ENCODE measurements around the gene ENGASE. TPM values are rescaled to one million over a fixed set of nuclear protein-coding genes. Genes with fewer than 3 reads are reported as not detected.

ENGASE gene
- total and polyA plus RNA-seq, 2 of the 8 experiments (the other 6 are each of a cell fraction or from before 2014, with no cell fraction given): 9.3 to 36.1 TPM

- no peak overlapping the region for H3K4me2 ChIP-seq (ENCODE audit: insufficient read depth in 1 of 2, low read depth in 2 of 2, low read length in 2 of 2)
- CTCF ChIA-PET (ENCODE audit: partially characterized antibody): interaction anchor here (0.9 to 5.7 kb wide), 11 partner anchors 12 to 269 kb away, joined by 3 to 45 read pairs (median 4); no protein-coding TSS in a partner anchor
- POLR2A ChIA-PET (ENCODE audit: partially characterized antibody): interaction anchor here (1.1 to 1.5 kb wide), 2 partner anchors 9 to 16 kb away, joined by 3 read pairs; no protein-coding TSS in a partner anchor
- H3K23ac ChIP-seq (ENCODE audit: insufficient read length): no peak overlapping the region
- no peak overlapping the region for H4K91ac ChIP-seq (replicated peaks; ENCODE audit: insufficient read length, low read length)
- H3K23me2 ChIP-seq (ENCODE audit: low read depth, low read length): peaks cover 4% of the 10 kb centered on the region; the same call in 1 of the 2 replicates
- no peak overlapping the region for H3K4me3 ChIP-seq (ENCODE audit: extremely low read depth in 1 of 4, insufficient read depth in 2 of 4, low read depth in 3 of 4, low read length in 4 of 4)
- H3K56ac ChIP-seq (replicated peaks; ENCODE audit: insufficient read length, low read depth, low read length): no peak overlapping the region
- H3K9me3 ChIP-seq (ENCODE audit: insufficient read depth in 2 of 2, low read depth in 1 of 2, low read length in 1 of 2): no peaks in the 10 kb centered on the region
- no peak overlapping the region for H2BK5ac ChIP-seq (ENCODE audit: low read depth, low read length)
- peak overlapping the region; percentile 43; the same call in 1 of the 2 replicates for H4K8ac ChIP-seq (ENCODE audit: extremely low read depth, insufficient read depth, low read length)
- no peak for DNase-seq (ENCODE audit: low read depth in 1 of 2, low spot score in 2 of 2)
- peaks cover 0 to 5% of the 10 kb centered on the region in 2 experiments for H4K20me1 ChIP-seq (replicated peaks in 1 of 2; ENCODE audit: control insufficient read depth in 1 of 2, insufficient read depth in 2 of 2, low read length in 2 of 2)
- H2BK120ac ChIP-seq (replicated peaks; ENCODE audit: low read depth, low read length): no peak overlapping the region
- WGBS, 2 experiments (ENCODE audit: extremely low coverage in 1 of 2, insufficient coverage in 1 of 2, insufficient read length in 1 of 2, insufficient replicate concordance in 2 of 2, low coverage in 1 of 2, low lambda C conversion rate in 2 of 2, missing lambda C conversion rate in 1 of 2): 85% methylated on average over 20 of the region's 21 CpGs; no CpG with 5 or more reads in 1 of the 2 experiments
- H2AFZ ChIP-seq (ENCODE audit: low read length): no peak overlapping the region
- no peaks in the 10 kb centered on the region for H3K4me1 ChIP-seq (replicated peaks in 1 of 4; ENCODE audit: control insufficient read depth in 3 of 4, insufficient read depth in 4 of 4, low read length in 3 of 4)
- no peak overlapping the region; the same call in 1 of the 2 replicates for H2BK12ac ChIP-seq (ENCODE audit: low read depth, low read length)
- H3K9ac ChIP-seq (replicated peaks in 1 of 4; ENCODE audit: extremely low read depth in 1 of 4, low read depth in 3 of 4, low read length in 3 of 4): no peak overlapping the region
- H3K18ac ChIP-seq (ENCODE audit: extremely low read depth, low read length): no peak overlapping the region
- no peaks in the 10 kb centered on the region for H3K79me1 ChIP-seq (ENCODE audit: low read depth, low read length)
- H2AK5ac ChIP-seq (ENCODE audit: low read depth, low read length): no peak overlapping the region
- no peak overlapping the region for H2BK15ac ChIP-seq (ENCODE audit: low read length)
- no peak overlapping the region for H4K5ac ChIP-seq (ENCODE audit: insufficient read length, low read depth, low read length)
- H3K79me2 ChIP-seq (ENCODE audit: control insufficient read depth in 1 of 2, insufficient read depth in 2 of 2, low read length in 2 of 2): no peaks in the 10 kb centered on the region
- H3K27me3 ChIP-seq (replicated peaks in 1 of 4; ENCODE audit: control insufficient read depth in 3 of 4, extremely low read depth in 1 of 4, insufficient read depth in 3 of 4, low read length in 3 of 4): no peaks in the 10 kb centered on the region
- H3K4ac ChIP-seq (replicated peaks; ENCODE audit: insufficient read length, low read depth, low read length): no peak overlapping the region
- no peaks in the 10 kb centered on the region for H3K36me3 ChIP-seq (ENCODE audit: control insufficient read depth in 2 of 4, insufficient read depth in 4 of 4, low read length in 3 of 4)
- H3K14ac ChIP-seq (ENCODE audit: insufficient read length): no peak overlapping the region
- H2BK20ac ChIP-seq (ENCODE audit: low read length): no peak overlapping the region
- no peak for FAIRE-seq
- H3K27ac ChIP-seq (ENCODE audit: low read depth, low read length): no peak overlapping the region
- TF ChIP-seq RAD21 (IDR thresholded peaks at IDR 0.05 in 1 of 2, conservative IDR thresholded peaks at IDR 0.05 in 1 of 2; ENCODE audit: low read depth in 2 of 2, low read length in 2 of 2) (no peak), TAF7 (optimal IDR thresholded peaks at IDR 0.05; ENCODE audit: borderline replicate concordance, low read depth, low read length) (no peak), MAFK (IDR thresholded peaks at IDR 0.05; ENCODE audit: low read depth, low read length) (no peak), JUND (IDR thresholded peaks at IDR 0.05; ENCODE audit: low read length) (no peak), SP2 (IDR thresholded peaks at IDR 0.05; ENCODE audit: low read length) (no peak), EZH2 (IDR thresholded peaks at IDR 0.05; ENCODE audit: low read depth, low read length, severe bottlenecking) (no peak), SP4 (IDR thresholded peaks at IDR 0.05; ENCODE audit: low read length) (no peak), CTCF (IDR thresholded peaks at IDR 0.05; ENCODE audit: control extremely low read depth in 1 of 3, insufficient read depth in 1 of 3, low read depth in 1 of 3, low read length in 3 of 3) (no peak), PHF8 (conservative IDR thresholded peaks at IDR 0.05; ENCODE audit: low read depth, low read length) (no peak), NRF1 (IDR thresholded peaks at IDR 0.05; ENCODE audit: low read depth, low read length) (no peak)
Measured at GRCh38 chr17:79124513-79125209, 50.0 kb downstream of the ENGASE start.
